T1000 (cell line): ENCODE measurements around the gene CAPN10.

ENCODE experiments used
- DNase-seq: peaks from one replicate; lab custom pipeline; 2025; ENCODE audit warnings: mixed read lengths; lab: John Stamatoyannopoulos, UW

Gene CAPN10

GRCh38 chr2:240589375-240589774 is 2.8 kb downstream of the CAPN10 start:
- DNase-seq = no peak

GRCh38 chr2:240589850-240590525 is 3.5 kb downstream of the CAPN10 start:
- DNase-seq = no peak

- no peak for DNase-seq
Measured at GRCh38 chr2:240590681-240591111, 4.2 kb downstream of the CAPN10 start.

GRCh38 chr2:240591226-240591625 is 4.7 kb downstream of the CAPN10 start:
- DNase-seq = no peak

- DNase-seq = no peak
Measured at GRCh38 chr2:240591784-240592183, 5.2 kb downstream of the CAPN10 start.

GRCh38 chr2:240593026-240593702 is 6.6 kb downstream of the CAPN10 start:
- no peak for DNase-seq

GRCh38 chr2:240593703-240594451 is 7.3 kb downstream of the CAPN10 start:
- DNase-seq = no peak

GRCh38 chr2:240594511-240595380 is 8.2 kb downstream of the CAPN10 start:
- no peak for DNase-seq

GRCh38 chr2:240595381-240596079 is 9.0 kb downstream of the CAPN10 start:
- no peak for DNase-seq

- DNase-seq = no peak
Measured at GRCh38 chr2:240596080-240596460, 9.5 kb downstream of the CAPN10 start.

GRCh38 chr2:240596491-240596931 is 10.0 kb downstream of the CAPN10 start:
- no peak for DNase-seq

GRCh38 chr2:240597054-240597418 is 10.5 kb downstream of the CAPN10 start:
- DNase-seq = no peak

GRCh38 chr2:240597419-240598181 is 11.1 kb downstream of the CAPN10 start:
- no peak for DNase-seq

- DNase-seq = no peak
Measured at GRCh38 chr2:240598311-240598911, 11.9 kb downstream of the CAPN10 start.

- no peak for DNase-seq
Measured at GRCh38 chr2:240599141-240599583, 12.6 kb downstream of the CAPN10 start.

- DNase-seq = no peak
Measured at GRCh38 chr2:240600451-240600961, 14.0 kb downstream of the CAPN10 start.

GRCh38 chr2:240601061-240601830 is 14.7 kb downstream of the CAPN10 start:
- no peak for DNase-seq

- no peak for DNase-seq
Measured at GRCh38 chr2:240601831-240602160, 15.3 kb downstream of the CAPN10 start.
